Esophagus muscularis mucosa (tissue), 3 donors: ENCODE measurements around the gene OPN4.

Experiments used
- POLR2A ChIP-seq: fragments of 450-650 bp; IDR thresholded peaks from one replicate; pipeline ENCODE4 v1.6.1; 2017; ENCODE audit warnings: antibody characterized with exemption, moderate library complexity, mild to moderate bottlenecking, low read depth
- TF ChIP-seq, protein P1 (sequence below), 3 experiments: fragments of 200-600 bp in 2 of 3; fragments of 450-650 bp in 1 of 3; sonication (generic) in 2 of 3; IDR thresholded peaks; one replicate each; pipeline ENCODE4 v1.5.1; 2017 to 2019; ENCODE audit warnings: antibody characterized with exemption in 3 of 3, mild to moderate bottlenecking in 2 of 3, moderate library complexity in 1 of 3

DNA sequence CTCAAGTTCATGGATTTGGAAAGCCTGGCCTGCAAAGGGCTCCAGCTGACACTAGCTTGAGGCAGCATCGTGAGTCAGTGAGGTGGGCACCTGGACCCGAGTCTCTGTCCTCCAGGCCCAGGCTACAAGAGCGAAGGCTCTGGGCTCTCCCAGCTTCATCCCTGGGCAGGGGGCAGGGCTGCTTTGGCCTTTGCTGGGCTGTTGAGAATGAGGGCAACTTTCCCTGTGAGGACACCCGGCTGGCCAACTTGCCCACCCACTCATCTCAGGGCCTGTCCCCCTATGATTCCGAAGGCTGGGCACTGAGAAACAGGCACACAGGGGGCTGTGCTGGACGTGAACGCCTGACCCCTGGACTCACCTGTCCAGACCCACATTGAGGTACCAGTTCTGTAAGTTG, 38.3 kb downstream of the OPN4 start:
- TF ChIP-seq POLR2A: no peak
- TF ChIP-seq, protein P1, sequence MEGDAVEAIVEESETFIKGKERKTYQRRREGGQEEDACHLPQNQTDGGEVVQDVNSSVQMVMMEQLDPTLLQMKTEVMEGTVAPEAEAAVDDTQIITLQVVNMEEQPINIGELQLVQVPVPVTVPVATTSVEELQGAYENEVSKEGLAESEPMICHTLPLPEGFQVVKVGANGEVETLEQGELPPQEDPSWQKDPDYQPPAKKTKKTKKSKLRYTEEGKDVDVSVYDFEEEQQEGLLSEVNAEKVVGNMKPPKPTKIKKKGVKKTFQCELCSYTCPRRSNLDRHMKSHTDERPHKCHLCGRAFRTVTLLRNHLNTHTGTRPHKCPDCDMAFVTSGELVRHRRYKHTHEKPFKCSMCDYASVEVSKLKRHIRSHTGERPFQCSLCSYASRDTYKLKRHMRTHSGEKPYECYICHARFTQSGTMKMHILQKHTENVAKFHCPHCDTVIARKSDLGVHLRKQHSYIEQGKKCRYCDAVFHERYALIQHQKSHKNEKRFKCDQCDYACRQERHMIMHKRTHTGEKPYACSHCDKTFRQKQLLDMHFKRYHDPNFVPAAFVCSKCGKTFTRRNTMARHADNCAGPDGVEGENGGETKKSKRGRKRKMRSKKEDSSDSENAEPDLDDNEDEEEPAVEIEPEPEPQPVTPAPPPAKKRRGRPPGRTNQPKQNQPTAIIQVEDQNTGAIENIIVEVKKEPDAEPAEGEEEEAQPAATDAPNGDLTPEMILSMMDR (IDR thresholded peaks at IDR 0.05): no peak
